Tibial artery (tissue), 4 donors: Measurements from ENCODE around the gene ITPR1.

Experiments used
- DNase-seq, 2 donors: peaks; one replicate each; pipeline ENCODE4 v3.0.0-alpha.2; 2019
- H3K27ac ChIP-seq, 2 donors: fragments of 200-600 bp; sonication (generic) in 1 of 2; 1 replicate in 1 of 2; 2 replicates in 1 of 2; pipeline ENCODE4 v1.5.1; 2018 to 2019; ENCODE audit warnings: mild to moderate bottlenecking in 1 of 2
- H3K27me3 ChIP-seq, 2 donors: fragments of 200-600 bp; sonication (generic) in 1 of 2; one replicate each; pipeline versions ENCODE4 v1.5.1 to v1.6.0; 2016 to 2019
- H3K36me3 ChIP-seq, 3 donors: fragments of 200-600 bp; sonication (generic) in 2 of 3; one replicate each; pipeline ENCODE4 v1.5.1; 2016 to 2019; ENCODE audit warnings: mild to moderate bottlenecking in 2 of 3
- H3K4me1 ChIP-seq, 4 donors: fragments of 200-600 bp; sonication (generic) in 2 of 4; 1 replicate in 3 of 4; 2 replicates in 1 of 4; pipeline ENCODE4 v1.5.1; 2016 to 2019
- H3K4me3 ChIP-seq, 2 donors: fragments of 200-600 bp; sonication (generic) in 1 of 2; 1 replicate in 1 of 2; 2 replicates in 1 of 2; pipeline ENCODE4 v1.5.1; 2018 to 2019; ENCODE audit warnings: mild to moderate bottlenecking in 2 of 2
- H3K9me3 ChIP-seq, 3 donors: fragments of 200-600 bp; sonication (generic) in 1 of 3; one replicate each; pipeline ENCODE4 v1.5.1; 2016 to 2019
- intact Hi-C: fragments of 100-400 bp; cut with DNase I; formaldehyde crosslinking; loops from one replicate; pipeline ENCODE4 v1.15.0; 2023; ENCODE audit warnings: low total_unique reads
- TF ChIP-seq, protein P1 (sequence below), 2 experiments: fragments of 200-600 bp in 1 of 2; fragments of 450-650 bp in 1 of 2; IDR thresholded peaks; one replicate each; pipeline ENCODE4 v1.5.1; 2017 to 2019; ENCODE audit warnings: antibody characterized with exemption in 2 of 2, mild to moderate bottlenecking in 1 of 2, moderate library complexity in 1 of 2

ITPR1 gene

DNA sequence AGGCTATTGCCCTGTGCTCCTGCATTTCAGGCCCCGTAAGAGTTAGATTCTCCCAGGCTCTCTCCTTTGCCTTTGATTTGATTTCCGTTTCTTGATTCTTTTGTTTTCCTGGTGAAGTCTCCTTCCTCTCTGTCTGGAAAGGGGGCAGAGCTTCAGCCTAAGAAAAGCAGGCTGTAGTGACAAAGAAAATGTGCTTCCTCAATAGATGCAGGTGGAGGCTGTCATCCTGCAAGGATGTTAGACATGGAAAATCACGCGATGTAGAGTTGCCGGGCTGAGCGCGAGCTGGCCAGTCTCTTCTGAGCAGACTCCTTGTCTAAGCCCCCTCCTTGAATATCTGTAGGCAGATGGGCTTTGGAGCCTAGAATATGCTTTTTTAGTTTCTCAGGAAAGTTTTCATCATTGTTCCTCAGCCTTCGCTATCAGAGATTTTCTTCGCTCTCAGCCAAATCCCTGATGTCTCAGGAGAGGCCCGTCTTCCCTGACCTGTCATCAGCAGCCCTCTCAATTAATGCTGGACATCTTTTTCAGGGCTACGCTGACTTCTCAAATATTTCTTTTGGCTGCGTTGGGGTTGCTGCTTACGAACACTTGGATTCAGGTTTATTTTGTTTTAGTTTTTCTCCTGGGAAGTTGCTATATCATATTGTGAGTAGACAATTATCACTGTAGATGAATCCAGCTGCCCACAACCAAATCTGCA is 163.6 kb downstream of the ITPR1 start:
- Histone ChIP-seq H3K27ac (peak overlapping the region; percentile 44 to 69), H3K4me3 (no peak overlapping the region), H3K27me3 (no peaks in the 10 kb centered on the region), H3K4me1 (peaks cover 0 to 18% (median 10%) of the 10 kb centered on the region in 4 donors), H3K36me3 (peaks cover 29 to 48% (median 30%) of the 10 kb centered on the region in 3 donors), H3K9me3 (no peaks in the 10 kb centered on the region)
- intact Hi-C loops, result no loop called here
- TF ChIP-seq, protein P1, sequence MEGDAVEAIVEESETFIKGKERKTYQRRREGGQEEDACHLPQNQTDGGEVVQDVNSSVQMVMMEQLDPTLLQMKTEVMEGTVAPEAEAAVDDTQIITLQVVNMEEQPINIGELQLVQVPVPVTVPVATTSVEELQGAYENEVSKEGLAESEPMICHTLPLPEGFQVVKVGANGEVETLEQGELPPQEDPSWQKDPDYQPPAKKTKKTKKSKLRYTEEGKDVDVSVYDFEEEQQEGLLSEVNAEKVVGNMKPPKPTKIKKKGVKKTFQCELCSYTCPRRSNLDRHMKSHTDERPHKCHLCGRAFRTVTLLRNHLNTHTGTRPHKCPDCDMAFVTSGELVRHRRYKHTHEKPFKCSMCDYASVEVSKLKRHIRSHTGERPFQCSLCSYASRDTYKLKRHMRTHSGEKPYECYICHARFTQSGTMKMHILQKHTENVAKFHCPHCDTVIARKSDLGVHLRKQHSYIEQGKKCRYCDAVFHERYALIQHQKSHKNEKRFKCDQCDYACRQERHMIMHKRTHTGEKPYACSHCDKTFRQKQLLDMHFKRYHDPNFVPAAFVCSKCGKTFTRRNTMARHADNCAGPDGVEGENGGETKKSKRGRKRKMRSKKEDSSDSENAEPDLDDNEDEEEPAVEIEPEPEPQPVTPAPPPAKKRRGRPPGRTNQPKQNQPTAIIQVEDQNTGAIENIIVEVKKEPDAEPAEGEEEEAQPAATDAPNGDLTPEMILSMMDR (IDR thresholded peaks at IDR 0.05), result no peak
- DNase-seq, result no peak

DNA sequence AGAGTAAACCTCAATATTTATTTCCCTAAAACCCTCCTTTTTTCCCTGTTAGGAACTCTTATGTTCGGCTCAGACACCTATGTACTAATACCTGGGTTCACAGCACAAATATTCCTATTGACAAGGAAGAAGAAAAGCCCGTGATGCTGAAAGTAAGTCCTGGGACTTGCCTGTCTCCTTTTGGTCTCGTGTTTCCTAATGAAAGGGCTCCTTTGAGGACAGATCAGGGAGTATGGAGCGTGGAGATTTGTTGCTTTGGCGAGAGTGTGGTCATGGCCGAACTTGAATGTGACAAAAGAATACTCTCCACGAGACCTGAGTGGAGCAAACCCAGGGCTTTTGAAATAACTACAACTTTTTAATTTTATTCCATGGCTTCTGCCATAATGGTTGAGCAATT is 167.8 kb downstream of the ITPR1 start:
- Histone ChIP-seq H3K27me3 (no peaks in the 10 kb centered on the region), H3K36me3 (peaks cover 31 to 51% (median 42%) of the 10 kb centered on the region in 3 donors), H3K27ac (no peak overlapping the region), H3K4me1 (peaks cover 0 to 37% (median 10%) of the 10 kb centered on the region in 4 donors), H3K4me3 (no peak overlapping the region), H3K9me3 (no peaks in the 10 kb centered on the region)
- intact Hi-C loops, result no loop called here
- TF ChIP-seq, protein P1 (IDR thresholded peaks at IDR 0.05), result no peak
- no peak for DNase-seq

DNA sequence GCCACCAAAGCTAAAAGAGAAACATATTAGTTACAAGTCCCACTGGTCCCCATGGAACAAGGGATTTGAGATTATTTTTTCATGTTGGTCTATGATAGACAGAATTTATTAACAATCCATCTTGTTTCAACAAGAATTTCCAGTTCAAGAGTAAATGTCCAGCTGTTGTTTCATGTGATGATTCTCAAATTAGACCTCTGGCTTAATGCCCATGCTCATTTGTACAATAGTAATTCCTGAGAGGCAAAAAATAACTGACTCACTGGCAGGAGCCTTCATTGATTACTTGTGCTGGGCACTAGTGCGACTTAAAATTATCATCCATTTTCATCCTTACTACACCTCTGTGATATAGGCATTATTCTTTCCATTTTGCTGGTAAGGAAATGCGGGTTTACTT is 171.3 kb downstream of the ITPR1 start:
- Histone ChIP-seq H3K27me3 (no peaks in the 10 kb centered on the region), H3K27ac (peak overlapping the region; percentile 0 to 20), H3K4me1 (peaks cover 0 to 21% (median 0%) of the 10 kb centered on the region in 4 donors), H3K9me3 (no peaks in the 10 kb centered on the region), H3K4me3 (no peak overlapping the region), H3K36me3 (peaks cover 62 to 73% (median 67%) of the 10 kb centered on the region in 3 donors)
- TF ChIP-seq, protein P1 (IDR thresholded peaks at IDR 0.05), result no peak
- DNase-seq, result no peak
- intact Hi-C loops, result no loop called here

DNA sequence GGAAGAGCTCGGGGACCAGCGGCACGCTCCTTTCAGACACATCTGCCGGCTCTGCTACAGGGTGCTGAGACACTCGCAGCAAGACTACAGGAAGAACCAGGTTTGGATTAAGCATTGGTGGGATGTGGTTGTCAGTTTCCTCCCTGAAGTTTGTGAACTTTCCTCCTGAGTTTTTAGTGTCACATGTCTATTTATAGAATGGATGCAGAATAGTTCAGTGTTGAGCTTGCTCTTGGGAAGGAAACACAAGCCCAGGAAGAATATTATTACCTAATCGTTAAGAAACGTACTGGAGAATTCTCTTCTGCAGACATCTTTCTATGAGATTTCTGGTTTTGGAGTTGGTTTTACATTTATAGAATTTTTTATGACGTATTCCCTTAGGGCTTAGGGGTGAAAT is 172.0 kb downstream of the ITPR1 start:
- Histone ChIP-seq H3K27me3 (no peaks in the 10 kb centered on the region), H3K4me1 (peaks cover 0 to 21% (median 0%) of the 10 kb centered on the region in 4 donors), H3K36me3 (peaks cover 70 to 81% (median 74%) of the 10 kb centered on the region in 3 donors), H3K9me3 (no peaks in the 10 kb centered on the region), H3K4me3 (no peak overlapping the region), H3K27ac (peak overlapping the region; percentile 16 to 20)
- no peak for DNase-seq
- TF ChIP-seq, protein P1 (IDR thresholded peaks at IDR 0.05), result no peak
- intact Hi-C loops, result no loop called here

DNA sequence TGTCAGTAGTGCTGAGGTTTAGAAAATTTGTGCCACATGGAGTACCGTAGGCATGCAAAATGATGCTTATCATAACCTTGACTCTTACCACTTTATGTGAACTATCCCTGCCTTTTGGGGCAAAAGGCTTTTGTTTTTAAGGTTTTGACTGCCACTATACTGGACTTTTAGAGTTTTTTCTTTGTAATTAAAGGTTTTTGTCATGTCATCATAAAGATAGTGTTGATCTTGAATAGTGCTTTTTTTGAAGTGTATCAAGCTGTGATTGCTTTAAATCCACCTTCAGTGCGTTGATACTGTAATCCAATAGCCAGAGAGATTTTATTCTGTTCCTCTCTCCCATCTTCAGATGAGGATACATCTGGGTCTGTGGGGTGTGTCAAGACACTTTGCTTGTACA is 172.9 kb downstream of the ITPR1 start:
- TF ChIP-seq, protein P1 (IDR thresholded peaks at IDR 0.05), result no peak
- Histone ChIP-seq H3K4me1 (peaks cover 0 to 21% (median 0%) of the 10 kb centered on the region in 4 donors), H3K36me3 (peaks cover 78 to 88% (median 83%) of the 10 kb centered on the region in 3 donors), H3K27ac (peak overlapping the region in 1 of 2 donors; percentile 16), H3K9me3 (no peaks in the 10 kb centered on the region), H3K4me3 (no peak overlapping the region), H3K27me3 (no peaks in the 10 kb centered on the region)
- intact Hi-C loops, result no loop called here
- DNase-seq, result no peak
